OCI-LY7 (cell line): ENCODE results near the gene SOX18. TPM values are rescaled to one million over a fixed set of nuclear protein-coding genes. Genes with fewer than 3 reads are reported as not detected.

Experiments used
- BruUV-seq: library from RNA; stranded (reverse); fragments of 400-500 nt; replicated peaks from 2 replicates; lab custom pipeline; 2021; lab: Mats Ljungman, UMichigan
- CTCF ChIA-PET: fragments of 300-600 bp; sonication (Branson Sonifier 250); formaldehyde crosslinking; loops from one replicate; lab custom pipeline; 2022; ENCODE audit warnings: antibody characterized with exemption; ENCODE audit not compliant: unreplicated experiment; lab: Charles Lee
- POLR2A ChIA-PET: fragments of 300-600 bp; sonication (Branson Sonifier 250); formaldehyde crosslinking; loops from one replicate; lab custom pipeline; 2022; ENCODE audit warnings: antibody characterized with exemption; lab: Charles Lee
- DNase-seq: peaks from one replicate; pipeline ENCODE4 v3.0.0-alpha.2; 2015; ENCODE audit warnings: low spot score
- H2AFZ ChIP-seq: fragments of 200-600 bp; sonication (generic), shearing (Covaris generic); 2 replicates; pipeline ENCODE4 v1.6.1; 2014; ENCODE audit warnings: mild to moderate bottlenecking, antibody characterized with exemption, low read length, moderate library complexity
- H3K27ac ChIP-seq: fragments of 200-600 bp; sonication (generic); 2 replicates; pipeline ENCODE4 v1.5.1; 2014; ENCODE audit warnings: mixed run types, low read depth, mild to moderate bottlenecking, moderate library complexity, low read length, inconsistent platforms; ENCODE audit not compliant: poor library complexity, severe bottlenecking
- H3K36me3 ChIP-seq: fragments of 200-600 bp; sonication (generic); 2 replicates; pipeline ENCODE4 v1.6.1; 2014; ENCODE audit warnings: mild to moderate bottlenecking, antibody characterized with exemption, low read length, moderate library complexity, mixed read lengths; ENCODE audit not compliant: insufficient read depth
- H3K4me1 ChIP-seq: fragments of 200-600 bp; sonication (generic); 2 replicates; pipeline ENCODE4 v1.5.1; 2014; ENCODE audit warnings: mild to moderate bottlenecking, low read length; ENCODE audit not compliant: insufficient read depth, poor library complexity, severe bottlenecking
- H3K4me2 ChIP-seq: fragments of 200-600 bp; sonication (generic); 2 replicates; pipeline ENCODE4 v1.6.1; 2014; ENCODE audit warnings: mild to moderate bottlenecking, low read length
- H3K4me3 ChIP-seq: fragments of 200-600 bp; sonication (generic); 2 replicates; pipeline ENCODE4 v1.5.1; 2014; ENCODE audit warnings: mild to moderate bottlenecking, low read depth, low read length; ENCODE audit not compliant: poor library complexity, severe bottlenecking
- H3K79me2 ChIP-seq: fragments of 200-600 bp; sonication (generic); 2 replicates; pipeline ENCODE4 v1.6.1; 2016; ENCODE audit warnings: low read depth, mild to moderate bottlenecking, low read length, moderate library complexity, mixed read lengths; ENCODE audit not compliant: insufficient read depth
- H3K9me2 ChIP-seq: fragments of 200-600 bp; sonication (generic); 2 replicates; pipeline ENCODE4 v1.6.1; 2016; ENCODE audit warnings: mild to moderate bottlenecking, low read length, mixed read lengths; ENCODE audit not compliant: insufficient read depth
- H3K9me3 ChIP-seq: fragments of 200-600 bp; sonication (generic); 2 replicates; pipeline ENCODE4 v1.6.1; 2014; ENCODE audit warnings: mild to moderate bottlenecking, mixed run types, low read length, mixed read lengths
- H4K20me1 ChIP-seq: fragments of 200-600 bp; sonication (generic); 2 replicates; pipeline ENCODE4 v1.6.1; 2014; ENCODE audit warnings: mild to moderate bottlenecking, antibody characterized with exemption, low read length, moderate library complexity, mixed read lengths; ENCODE audit not compliant: insufficient read depth
- EZH2phosphoT487 ChIP-seq: fragments of 200-600 bp; sonication (generic); IDR thresholded peaks from 2 replicates; pipeline ENCODE4 v1.6.1; 2018; ENCODE audit warnings: low read depth, borderline replicate concordance, mild to moderate bottlenecking, mixed run types, antibody characterized with exemption, low read length, moderate library complexity, mixed read lengths
- intact Hi-C: fragments of 100-400 bp; cut with micrococcal nuclease; formaldehyde crosslinking; loops from one replicate; pipeline ENCODE4 v1.10.0; 2022; ENCODE audit not compliant: unreplicated experiment
- total RNA-seq, 2 experiments: library from RNA; depleted of rRNA in 1 of 2; stranded (reverse); fragments of >200 nt in 1 of 2; shearing (Covaris generic) in 1 of 2; gene quantifications; 2 replicates each; pipeline ENCODE4 v1.2.3, GENCODE V29; 2014 to 2022
- TF ChIP-seq, protein P1 (sequence below): fragments of 200-600 bp; sonication (generic); conservative IDR thresholded peaks from 2 replicates; pipeline ENCODE4 v1.5.1; 2014; ENCODE audit warnings: mild to moderate bottlenecking, antibody characterized with exemption, low read length, moderate library complexity, mixed read lengths

SOX18 gene
- total RNA-seq, 2 experiments from 2014 or later: not detected

DNA sequence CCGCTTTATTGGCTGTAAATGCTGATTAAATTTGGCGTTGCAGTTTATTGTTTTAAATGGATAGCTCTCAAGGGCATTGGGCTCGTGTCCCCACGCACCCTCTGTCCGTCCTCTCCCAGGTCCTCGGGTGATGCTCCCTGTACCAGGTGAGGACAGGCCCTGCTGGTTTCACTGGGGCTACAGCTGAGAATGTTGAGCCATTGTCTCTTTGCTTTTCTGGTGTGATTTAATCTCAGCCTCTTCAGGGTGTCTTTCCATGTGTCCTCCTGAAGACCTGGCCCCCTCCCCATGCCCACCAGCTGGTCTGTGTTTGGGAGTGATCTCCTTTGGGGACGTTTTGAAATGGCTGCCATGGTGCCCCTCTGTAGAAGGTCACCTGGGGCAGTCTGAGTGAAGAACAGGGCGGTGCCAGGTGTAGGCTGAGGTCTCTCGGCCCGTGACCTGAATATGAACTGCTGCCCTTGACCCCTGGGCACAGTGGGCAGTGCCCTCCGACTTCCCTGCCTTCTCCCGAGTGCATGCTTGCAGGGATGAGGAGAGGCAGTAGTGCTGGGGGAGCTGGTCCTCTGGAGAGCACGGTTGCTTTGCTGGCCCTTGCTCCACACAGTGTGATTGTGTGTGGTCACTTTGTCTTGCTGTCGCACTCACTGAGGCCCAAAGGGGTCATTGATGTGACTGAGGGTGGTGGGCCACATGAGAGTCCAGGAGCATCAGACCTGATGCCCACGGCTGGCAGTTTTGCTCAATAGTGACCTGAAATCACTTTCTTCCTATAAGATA lies 25.9 kb downstream of the SOX18 start:
- Histone ChIP-seq H3K9me2 (no peaks in the 10 kb centered on the region), H3K79me2 (no peaks in the 10 kb centered on the region), H3K4me3 (no peak overlapping the region), H3K36me3 (peaks cover 99% of the 10 kb centered on the region), H3K9me3 (no peaks in the 10 kb centered on the region), H2AFZ (no peak overlapping the region), H3K4me1 (no peaks in the 10 kb centered on the region), H3K4me2 (no peak overlapping the region), H4K20me1 (no peaks in the 10 kb centered on the region), H3K27ac (no peak overlapping the region)
- TF ChIP-seq, protein P1, sequence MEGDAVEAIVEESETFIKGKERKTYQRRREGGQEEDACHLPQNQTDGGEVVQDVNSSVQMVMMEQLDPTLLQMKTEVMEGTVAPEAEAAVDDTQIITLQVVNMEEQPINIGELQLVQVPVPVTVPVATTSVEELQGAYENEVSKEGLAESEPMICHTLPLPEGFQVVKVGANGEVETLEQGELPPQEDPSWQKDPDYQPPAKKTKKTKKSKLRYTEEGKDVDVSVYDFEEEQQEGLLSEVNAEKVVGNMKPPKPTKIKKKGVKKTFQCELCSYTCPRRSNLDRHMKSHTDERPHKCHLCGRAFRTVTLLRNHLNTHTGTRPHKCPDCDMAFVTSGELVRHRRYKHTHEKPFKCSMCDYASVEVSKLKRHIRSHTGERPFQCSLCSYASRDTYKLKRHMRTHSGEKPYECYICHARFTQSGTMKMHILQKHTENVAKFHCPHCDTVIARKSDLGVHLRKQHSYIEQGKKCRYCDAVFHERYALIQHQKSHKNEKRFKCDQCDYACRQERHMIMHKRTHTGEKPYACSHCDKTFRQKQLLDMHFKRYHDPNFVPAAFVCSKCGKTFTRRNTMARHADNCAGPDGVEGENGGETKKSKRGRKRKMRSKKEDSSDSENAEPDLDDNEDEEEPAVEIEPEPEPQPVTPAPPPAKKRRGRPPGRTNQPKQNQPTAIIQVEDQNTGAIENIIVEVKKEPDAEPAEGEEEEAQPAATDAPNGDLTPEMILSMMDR: no peak
- no peak for TF ChIP-seq EZH2phosphoT487
- intact Hi-C loops: no loop called here
- ChIA-PET CTCF (no interaction called here), POLR2A (interaction anchor here (0.6 kb wide), 1 partner anchor 33 kb away, joined by 5 read pairs; no protein-coding TSS in a partner anchor)
- no peak for DNase-seq
- no TSS peak for BruUV-seq

DNA sequence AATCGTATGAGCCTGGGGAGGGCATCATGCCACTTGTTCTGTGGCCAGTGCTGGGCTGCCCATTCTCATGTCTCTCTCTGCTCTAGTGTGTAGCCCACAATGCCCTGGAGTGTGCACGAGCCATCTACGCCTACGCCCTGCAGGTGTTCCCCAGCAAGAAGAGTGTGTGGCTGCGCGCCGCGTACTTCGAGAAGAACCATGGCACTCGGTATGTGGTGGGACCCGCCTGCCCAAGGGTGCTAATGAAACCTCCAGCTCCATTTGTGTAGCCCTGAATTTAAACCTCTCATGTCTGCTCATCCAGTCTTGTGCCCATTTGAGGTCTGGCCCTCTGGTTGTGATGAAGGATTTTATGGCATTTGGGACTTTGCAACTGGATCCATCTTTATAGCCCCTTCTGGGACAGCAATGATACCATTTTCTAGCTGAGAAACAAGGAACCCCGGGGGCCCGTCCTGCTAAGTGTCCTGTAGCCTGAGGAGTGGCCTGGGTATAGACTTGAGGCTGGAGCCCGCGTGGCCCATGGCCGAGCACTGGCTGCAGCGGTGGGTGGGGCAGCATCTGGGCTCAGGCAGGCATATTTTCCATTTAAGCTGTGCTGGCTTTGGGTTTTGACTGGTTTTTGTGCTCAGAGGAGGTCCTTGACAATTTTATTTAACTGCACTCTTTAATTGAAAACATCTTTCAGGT lies 26.6 kb downstream of the SOX18 start:
- no peak overlapping the region for H3K27ac ChIP-seq
- TF ChIP-seq EZH2phosphoT487: no peak
- TF ChIP-seq, protein P1: no peak
- H3K4me2 ChIP-seq: no peak overlapping the region
- peaks cover 96% of the 10 kb centered on the region for H3K36me3 ChIP-seq
- no peaks in the 10 kb centered on the region for H3K4me1 ChIP-seq
- CTCF ChIA-PET: no interaction called here
- H2AFZ ChIP-seq: no peak overlapping the region
- DNase-seq: no peak
- H3K9me2 ChIP-seq: no peaks in the 10 kb centered on the region
- no TSS peak for BruUV-seq
- intact Hi-C loops: no loop called here
- H3K79me2 ChIP-seq: no peaks in the 10 kb centered on the region
- POLR2A ChIA-PET: no interaction called here
- H4K20me1 ChIP-seq: no peaks in the 10 kb centered on the region
- no peak overlapping the region for H3K4me3 ChIP-seq
- no peaks in the 10 kb centered on the region for H3K9me3 ChIP-seq
